Sciatic nerve (tissue), 2 donors: Measurements from ENCODE around the gene RAB8B. TPM values are rescaled to one million over a fixed set of nuclear protein-coding genes. Genes with fewer than 3 reads are reported as not detected.

Experiments
- ATAC-seq: fragments of 200-7000 bp; cut with Tn5 transposase; one replicate; pipeline ENCODE4 v1.9.1; 2020; ENCODE audit warnings: mild to moderate bottlenecking, moderate library complexity
- DNase-seq: peaks from one replicate; pipeline ENCODE4 v3.0.0-alpha.2; 2020; ENCODE audit warnings: low spot score
- intact Hi-C: fragments of 100-400 bp; cut with DNase I; formaldehyde crosslinking; loops from one replicate; pipeline ENCODE4 v1.14.2; 2022
- total RNA-seq: library from RNA; stranded (reverse); fragmentation: NEBNext Ultra II Directional; extraction: Animal tissue kit (Norgen Biotek cat#: 25700); gene quantifications from one replicate; pipeline ENCODE4 v1.2.1, GENCODE V29; 2021
- donor health status: DM: no; HTN: no; CAD: no.
- donor health status: DM: no; HTN: no; CAD: no.

Gene RAB8B
- 69.4 TPM for total RNA-seq

- intact Hi-C loops, result no loop called here
- DNase-seq (peak; percentile 99), ATAC-seq (peak; percentile 98)
These were observed at the start of gene RAB8B for GRCh38 chr15:63188926-63189871. RAB8B (plus strand) TSS chr15:63189606; CDS start chr15:63189625, 19 bp downstream.

GRCh38 chr15:63140936-63141335 is 48.5 kb upstream of the RAB8B start:
- ATAC-seq (no peak), DNase-seq (no peak)
- intact Hi-C loops, result no loop called here

- no peak for DNase-seq
- ATAC-seq, result no peak
- intact Hi-C loops, result no loop called here
These were observed 44.0 kb upstream of the RAB8B start for GRCh38 chr15:63145426-63145825.

GRCh38 chr15:63146684-63147083 is 42.7 kb upstream of the RAB8B start:
- ATAC-seq (no peak), DNase-seq (no peak)
- intact Hi-C loops, result no loop called here

- no peak for DNase-seq
- intact Hi-C loops, result no loop called here
- ATAC-seq, result no peak
These were observed 37.7 kb upstream of the RAB8B start for GRCh38 chr15:63151665-63152064.

GRCh38 chr15:63155486-63155885 is 33.9 kb upstream of the RAB8B start:
- no peak for ATAC-seq
- intact Hi-C loops, result loop anchor here (5.0 kb wide), 1 partner anchor 228 kb away; no protein-coding TSS in a partner anchor
- DNase-seq, result no peak

GRCh38 chr15:63156086-63156710 is 33.2 kb upstream of the RAB8B start:
- no peak for ATAC-seq
- DNase-seq, result no peak
- intact Hi-C loops, result loop anchor here (5.0 kb wide), 1 partner anchor 229 kb away; no protein-coding TSS in a partner anchor

GRCh38 chr15:63156755-63157117 is 32.7 kb upstream of the RAB8B start:
- intact Hi-C loops, result loop anchor here (5.0 kb wide), 1 partner anchor 229 kb away; no protein-coding TSS in a partner anchor
- DNase-seq (no peak), ATAC-seq (peak; percentile 54)

GRCh38 chr15:63157118-63157843 is 32.1 kb upstream of the RAB8B start, which contains the start of gene RPS27L:
RPS27L (minus strand) TSS chr15:63157477; CDS start chr15:63157405, 72 bp downstream.
- intact Hi-C loops, result loop anchor here (5.0 kb wide), 1 partner anchor 230 kb away; no protein-coding TSS in a partner anchor
- DNase-seq, result peak; percentile 94
- peak; percentile 98 for ATAC-seq

- ATAC-seq (peak; percentile 70), DNase-seq (peak; percentile 71)
- intact Hi-C loops, result loop anchor here (5.0 kb wide), 1 partner anchor 231 kb away; no protein-coding TSS in a partner anchor
These were observed 31.4 kb upstream of the RAB8B start for GRCh38 chr15:63157891-63158431.

- ATAC-seq, result no peak
- no peak for DNase-seq
- intact Hi-C loops, result no loop called here
These were observed 28.8 kb upstream of the RAB8B start for GRCh38 chr15:63160638-63161037.

- intact Hi-C loops, result no loop called here
- DNase-seq, result no peak
- no peak for ATAC-seq
These were observed 26.2 kb upstream of the RAB8B start for GRCh38 chr15:63163217-63163616.

- ATAC-seq, result no peak
- DNase-seq, result no peak
- intact Hi-C loops, result no loop called here
These were observed 24.1 kb upstream of the RAB8B start for GRCh38 chr15:63165166-63165859.

GRCh38 chr15:63166219-63166618 is 23.2 kb upstream of the RAB8B start:
- ATAC-seq (no peak), DNase-seq (no peak)
- intact Hi-C loops, result no loop called here

GRCh38 chr15:63169788-63170187 is 19.6 kb upstream of the RAB8B start:
- intact Hi-C loops, result no loop called here
- DNase-seq (no peak), ATAC-seq (no peak)

GRCh38 chr15:63172376-63172775 is 17.0 kb upstream of the RAB8B start:
- ATAC-seq (no peak), DNase-seq (no peak)
- intact Hi-C loops, result no loop called here

- ATAC-seq (no peak), DNase-seq (no peak)
- intact Hi-C loops, result no loop called here
These were observed 16.5 kb upstream of the RAB8B start for GRCh38 chr15:63172851-63173451.

- DNase-seq (no peak), ATAC-seq (no peak)
- intact Hi-C loops, result no loop called here
These were observed 13.1 kb upstream of the RAB8B start for GRCh38 chr15:63176302-63176701.
